ENCODE data around the gene IQCH. TPM values are rescaled to one million over a fixed set of nuclear protein-coding genes. Genes with fewer than 3 reads are reported as not detected.
A peak's percentile ranks its signal among the peaks of the same experiment; 100 is the strongest.

IQCH gene
- polyA plus RNA-seq, 2 of the 4 experiments (the other 2 are of a cell fraction), result 1.5 to 3.8 TPM

- TF ChIP-seq HOXB13 (CRISPR knock-in tag; IDR thresholded peaks at IDR 0.05; ENCODE audit: low read depth) (no peak), RAD21 (conservative IDR thresholded peaks at IDR 0.05 in 1 of 2, IDR thresholded peaks at IDR 0.05 in 1 of 2) (no peak), NPAS2 (CRISPR knock-in tag; IDR thresholded peaks at IDR 0.05; ENCODE audit: borderline replicate concordance) (no peak), BCL3 (IDR thresholded peaks at IDR 0.05) (no peak)
Observed at GRCh38 chr15:67382723-67383122, 128.1 kb downstream of the IQCH start (continued).

- ChIA-PET POLR2A (no interaction called here), CTCF (interaction anchor here (0.7 to 2.3 kb wide), 3 partner anchors 12 to 80 kb away, joined by 3 to 14 read pairs (median 4); no protein-coding TSS in a partner anchor)
- H3K4me2 ChIP-seq, result no peak overlapping the region
- peak; percentile 92 for FAIRE-seq
- no peaks in the 10 kb centered on the region for H3K9me3 ChIP-seq
- H3K27ac ChIP-seq, result no peak overlapping the region
- ATAC-seq, result no peak
- no peak overlapping the region for H3K4me3 ChIP-seq
- H3K4me1 ChIP-seq, result no peaks in the 10 kb centered on the region
- peak; percentile 29; the same call in 2 of the 3 replicates for TF ChIP-seq CTCF (IDR thresholded peaks at IDR 0.05)
- no peak for TF ChIP-seq RFX5 (IDR thresholded peaks at IDR 0.05)
- TF ChIP-seq KDM5A (IDR thresholded peaks at IDR 0.05), result no peak
- TF ChIP-seq CBX2 (IDR thresholded peaks at IDR 0.05; ENCODE audit: borderline replicate concordance, low read depth), result no peak
- TF ChIP-seq SMC3 (IDR thresholded peaks at IDR 0.05), result peak; percentile 45
- TF ChIP-seq HDAC2 (IDR thresholded peaks at IDR 0.05), result no peak
- no peak for TF ChIP-seq FOSB (CRISPR knock-in tag; IDR thresholded peaks at IDR 0.05)
- no peak for TF ChIP-seq HMGXB4 (CRISPR knock-in tag; IDR thresholded peaks at IDR 0.05; ENCODE audit: borderline replicate concordance)
- TF ChIP-seq HOXB13 (CRISPR knock-in tag; IDR thresholded peaks at IDR 0.05; ENCODE audit: low read depth), result no peak
- TF ChIP-seq FOSL2 (IDR thresholded peaks at IDR 0.05), result no peak
- TF ChIP-seq FOSL2 (CRISPR knock-in tag; IDR thresholded peaks at IDR 0.05), result no peak
- TF ChIP-seq EHF (CRISPR knock-in tag; IDR thresholded peaks at IDR 0.05), result no peak
- TF ChIP-seq HOXB5 (CRISPR knock-in tag; IDR thresholded peaks at IDR 0.05), result no peak
- TF ChIP-seq BCL3 (IDR thresholded peaks at IDR 0.05), result no peak
- TF ChIP-seq RAD21 (conservative IDR thresholded peaks at IDR 0.05 in 1 of 2, IDR thresholded peaks at IDR 0.05 in 1 of 2), result peak; percentile 46 to 61; a peak in 3 of 5 replicates
- WGBS (ENCODE audit: missing lambda C conversion rate), result 89% methylated on average over 1 of the region's 1 CpG
- DNase-seq (ENCODE audit: low read depth in 1 of 2, low spot score in 1 of 2), result peak in 1 of 2 experiments; percentile 35
Observed at GRCh38 chr15:67383899-67384298, 129.3 kb downstream of the IQCH start.

GRCh38 chr15:67384761-67385160 is 130.2 kb downstream of the IQCH start:
- peak; percentile 74 for FAIRE-seq
- 57% methylated on average over 4 of the region's 4 CpGs for WGBS (ENCODE audit: missing lambda C conversion rate)
- H3K4me2 ChIP-seq, result no peak overlapping the region
- H3K4me1 ChIP-seq, result no peaks in the 10 kb centered on the region
- no peak for DNase-seq (ENCODE audit: low read depth in 1 of 2, low spot score in 1 of 2)
- POLR2A ChIA-PET, result no interaction called here
- H3K4me3 ChIP-seq, result no peak overlapping the region
- CTCF ChIA-PET, result interaction anchor here (1.1 to 2.3 kb wide), 5 partner anchors 9 to 49 kb away, joined by 3 to 14 read pairs (median 4); no protein-coding TSS in a partner anchor
- no peak for ATAC-seq
- no peaks in the 10 kb centered on the region for H3K9me3 ChIP-seq
- no peak overlapping the region for H3K27ac ChIP-seq
- TF ChIP-seq POLR2A (IDR thresholded peaks at IDR 0.05; ENCODE audit: low read length) (no peak), HOXB5 (CRISPR knock-in tag; IDR thresholded peaks at IDR 0.05) (no peak), GATA3 (IDR thresholded peaks at IDR 0.05; ENCODE audit: borderline replicate concordance) (no peak), MAX (IDR thresholded peaks at IDR 0.05) (no peak), BCL3 (IDR thresholded peaks at IDR 0.05) (no peak), PBX3 (IDR thresholded peaks at IDR 0.05) (no peak), MAFK (IDR thresholded peaks at IDR 0.05; ENCODE audit: partially characterized antibody) (no peak), RCOR1 (IDR thresholded peaks at IDR 0.05; ENCODE audit: low read depth, low read length) (no peak), REST (IDR thresholded peaks at IDR 0.05) (no peak)

Measured in A549 (cell line).